ENCODE results near the gene SDHC. TPM values are rescaled to one million over a fixed set of nuclear protein-coding genes. Genes with fewer than 3 reads are reported as not detected.

Gene SDHC
- total and polyA plus RNA-seq, 2 of the 8 experiments (the other 6 are each of a cell fraction or from before 2014, with no cell fraction given), result 224 to 305 TPM

- DNase-seq (ENCODE audit: low read depth in 1 of 2, low spot score in 2 of 2) (no peak), FAIRE-seq (no peak)
These were observed 9.8 kb downstream of the SDHC start for GRCh38 chr1:161324020-161324419.

More at GRCh38 chr1:161324020-161324419, 9.8 kb downstream of the SDHC start:
- no peak overlapping the region for H2BK12ac ChIP-seq (ENCODE audit: low read depth, low read length)
- WGBS, 2 experiments (ENCODE audit: extremely low coverage in 1 of 2, insufficient coverage in 1 of 2, insufficient read length in 1 of 2, insufficient replicate concordance in 2 of 2, low coverage in 1 of 2, low lambda C conversion rate in 2 of 2, missing lambda C conversion rate in 1 of 2), result 92% methylated on average over 4 of the region's 4 CpGs; no CpG with 5 or more reads in 1 of the 2 experiments
- H3K18ac ChIP-seq (ENCODE audit: extremely low read depth, low read length), result no peak overlapping the region
- H3K23me2 ChIP-seq (ENCODE audit: low read depth, low read length), result no peaks in the 10 kb centered on the region
- TF ChIP-seq NRF1 (IDR thresholded peaks at IDR 0.05; ENCODE audit: low read depth, low read length) (no peak), TEAD4 (IDR thresholded peaks at IDR 0.05; ENCODE audit: low read depth, low read length) (no peak), JUN (IDR thresholded peaks at IDR 0.05; ENCODE audit: low read depth, low read length) (no peak), BRCA1 (IDR thresholded peaks at IDR 0.05; ENCODE audit: low read depth, low read length) (no peak), FOSL1 (IDR thresholded peaks at IDR 0.05; ENCODE audit: insufficient read depth, low read depth, low read length) (no peak), RFX5 (IDR thresholded peaks at IDR 0.05; ENCODE audit: borderline replicate concordance, low read depth, low read length) (no peak), ZNF274 (IDR thresholded peaks at IDR 0.05; ENCODE audit: borderline replicate concordance, extremely low read depth, low read length) (no peak)
- no peak overlapping the region for H4K91ac ChIP-seq (replicated peaks; ENCODE audit: insufficient read length, low read length)
- no peak overlapping the region for H3K4me2 ChIP-seq (ENCODE audit: insufficient read depth in 1 of 2, low read depth in 2 of 2, low read length in 2 of 2)
- no peak overlapping the region for H2AFZ ChIP-seq (ENCODE audit: low read length)
- no peak overlapping the region for H3K14ac ChIP-seq (ENCODE audit: insufficient read length)
- no peak overlapping the region for H3K23ac ChIP-seq (ENCODE audit: insufficient read length)
- no peak overlapping the region for H3K9ac ChIP-seq (replicated peaks in 1 of 4; ENCODE audit: extremely low read depth in 1 of 4, low read depth in 3 of 4, low read length in 3 of 4)
- H3K4ac ChIP-seq (replicated peaks; ENCODE audit: insufficient read length, low read depth, low read length), result no peak overlapping the region
- ChIA-PET POLR2A (ENCODE audit: partially characterized antibody) (interaction anchor here (0.7 to 1.7 kb wide), 2 partner anchors 9 to 24 kb away, joined by 3 to 4 read pairs; no protein-coding TSS in a partner anchor), CTCF (ENCODE audit: partially characterized antibody) (interaction anchor here (1.1 kb wide), 1 partner anchor 58 kb away, joined by 5 read pairs; no protein-coding TSS in a partner anchor)
- peaks cover 0 to 19% of the 10 kb centered on the region in 2 experiments; a peak in 2 of 4 replicates for H3K79me2 ChIP-seq (ENCODE audit: control insufficient read depth in 1 of 2, insufficient read depth in 2 of 2, low read length in 2 of 2)
- H2AK5ac ChIP-seq (ENCODE audit: low read depth, low read length), result no peak overlapping the region
- H3K27me3 ChIP-seq (replicated peaks in 1 of 4; ENCODE audit: control insufficient read depth in 3 of 4, extremely low read depth in 1 of 4, insufficient read depth in 3 of 4, low read length in 3 of 4), result no peaks in the 10 kb centered on the region
- H2BK120ac ChIP-seq (replicated peaks; ENCODE audit: low read depth, low read length), result no peak overlapping the region
- no peak overlapping the region for H3K56ac ChIP-seq (replicated peaks; ENCODE audit: insufficient read length, low read depth, low read length)
- no peak overlapping the region for H4K5ac ChIP-seq (ENCODE audit: insufficient read length, low read depth, low read length)
- no peak overlapping the region for H3K4me3 ChIP-seq (ENCODE audit: extremely low read depth in 1 of 4, insufficient read depth in 2 of 4, low read depth in 3 of 4, low read length in 4 of 4)
- H3K27ac ChIP-seq (ENCODE audit: low read depth, low read length), result no peak overlapping the region
- no peak overlapping the region for H4K8ac ChIP-seq (ENCODE audit: extremely low read depth, insufficient read depth, low read length)
- peaks cover 6 to 34% (median 14%) of the 10 kb centered on the region in 4 experiments; a peak in 6 of 8 replicates for H3K36me3 ChIP-seq (ENCODE audit: control insufficient read depth in 2 of 4, insufficient read depth in 4 of 4, low read length in 3 of 4)
- H3K79me1 ChIP-seq (ENCODE audit: low read depth, low read length), result peaks cover 4% of the 10 kb centered on the region; the same call in 1 of the 2 replicates
- no peaks in the 10 kb centered on the region for H3K4me1 ChIP-seq (replicated peaks in 1 of 4; ENCODE audit: control insufficient read depth in 3 of 4, insufficient read depth in 4 of 4, low read length in 3 of 4)
- no peak overlapping the region for H2BK15ac ChIP-seq (ENCODE audit: low read length)
- H2BK5ac ChIP-seq (ENCODE audit: low read depth, low read length), result no peak overlapping the region
- peaks cover 0 to 4% of the 10 kb centered on the region in 2 experiments for H4K20me1 ChIP-seq (replicated peaks in 1 of 2; ENCODE audit: control insufficient read depth in 1 of 2, insufficient read depth in 2 of 2, low read length in 2 of 2)
- H2BK20ac ChIP-seq (ENCODE audit: low read length), result no peak overlapping the region
- H3K9me3 ChIP-seq (ENCODE audit: insufficient read depth in 2 of 2, low read depth in 1 of 2, low read length in 1 of 2), result no peaks in the 10 kb centered on the region

All from H1 (cell line).